ENCODE data around the gene OR5B3. TPM values are rescaled to one million over a fixed set of nuclear protein-coding genes. Genes with fewer than 3 reads are reported as not detected.

OR5B3 gene
- total and polyA plus RNA-seq, 2 donors (not counting 3 experiments of a cell fraction or from before 2014, with no cell fraction given) = not detected

DNA sequence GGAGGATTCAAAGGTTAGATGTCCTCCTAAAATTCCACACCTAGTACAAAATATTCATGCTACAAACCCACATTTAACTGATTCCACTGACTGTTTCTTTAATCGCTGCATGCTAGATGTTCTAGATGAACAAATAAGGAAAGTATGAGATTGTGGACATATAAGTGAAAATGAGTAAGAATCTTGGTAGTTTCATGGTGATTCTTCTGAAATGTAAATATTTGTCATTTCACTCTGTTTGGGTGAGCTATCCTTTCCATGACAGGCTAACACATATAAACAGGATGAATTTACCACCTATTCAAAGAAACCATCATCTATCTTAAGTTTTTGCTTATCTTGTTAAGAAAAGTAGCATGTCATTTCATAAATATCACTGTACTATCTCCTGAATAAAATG lies 14.8 kb downstream of the OR5B3 start:
- H3K4me3 ChIP-seq (replicated peaks in 1 of 3; ENCODE audit: insufficient read depth in 1 of 3, low read depth in 1 of 3, low read length in 3 of 3) = no peak overlapping the region
- no peak overlapping the region for H3K4me2 ChIP-seq (ENCODE audit: insufficient read depth, low read length)
- no peaks in the 10 kb centered on the region for H3K9me3 ChIP-seq (replicated peaks; ENCODE audit: control insufficient read depth, insufficient read depth, low read length)
- no peaks in the 10 kb centered on the region for H4K20me1 ChIP-seq (replicated peaks; ENCODE audit: control insufficient read depth, extremely low read depth, insufficient read depth, low read length)
- H3K4me1 ChIP-seq (ENCODE audit: control insufficient read depth, extremely low read depth, insufficient read depth, low read length) = peaks cover 18% of the 10 kb centered on the region
- no peak overlapping the region for H3K9ac ChIP-seq (replicated peaks; ENCODE audit: extremely low read depth, insufficient read depth, low read length)
- intact Hi-C loops (cut with micrococcal nuclease) (no loop called here), dilution Hi-C loops (cut with MboI; ENCODE audit: extremely low pct_ligation_motif_present, low sequenced_read_pairs) (no loop called here)
- H3K79me2 ChIP-seq (ENCODE audit: control insufficient read depth, insufficient read depth, low read length) = no peaks in the 10 kb centered on the region
- no peaks in the 10 kb centered on the region for H3K27me3 ChIP-seq (ENCODE audit: control insufficient read depth in 2 of 2, insufficient read depth in 2 of 2, low read length in 2 of 2)
- TF ChIP-seq FOS (IDR thresholded peaks at IDR 0.05; ENCODE audit: borderline replicate concordance, insufficient read depth, low read length) = no peak
- TF ChIP-seq, protein P1, sequence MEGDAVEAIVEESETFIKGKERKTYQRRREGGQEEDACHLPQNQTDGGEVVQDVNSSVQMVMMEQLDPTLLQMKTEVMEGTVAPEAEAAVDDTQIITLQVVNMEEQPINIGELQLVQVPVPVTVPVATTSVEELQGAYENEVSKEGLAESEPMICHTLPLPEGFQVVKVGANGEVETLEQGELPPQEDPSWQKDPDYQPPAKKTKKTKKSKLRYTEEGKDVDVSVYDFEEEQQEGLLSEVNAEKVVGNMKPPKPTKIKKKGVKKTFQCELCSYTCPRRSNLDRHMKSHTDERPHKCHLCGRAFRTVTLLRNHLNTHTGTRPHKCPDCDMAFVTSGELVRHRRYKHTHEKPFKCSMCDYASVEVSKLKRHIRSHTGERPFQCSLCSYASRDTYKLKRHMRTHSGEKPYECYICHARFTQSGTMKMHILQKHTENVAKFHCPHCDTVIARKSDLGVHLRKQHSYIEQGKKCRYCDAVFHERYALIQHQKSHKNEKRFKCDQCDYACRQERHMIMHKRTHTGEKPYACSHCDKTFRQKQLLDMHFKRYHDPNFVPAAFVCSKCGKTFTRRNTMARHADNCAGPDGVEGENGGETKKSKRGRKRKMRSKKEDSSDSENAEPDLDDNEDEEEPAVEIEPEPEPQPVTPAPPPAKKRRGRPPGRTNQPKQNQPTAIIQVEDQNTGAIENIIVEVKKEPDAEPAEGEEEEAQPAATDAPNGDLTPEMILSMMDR (IDR thresholded peaks at IDR 0.05; ENCODE audit: extremely low read depth in 1 of 2, insufficient read depth in 1 of 2, low read depth in 1 of 2, low read length in 2 of 2) = no peak
- TF ChIP-seq POLR2AphosphoS5 (IDR thresholded peaks at IDR 0.05; ENCODE audit: insufficient read depth, low read depth, low read length) = no peak
- no peak for TF ChIP-seq POLR2A (IDR thresholded peaks at IDR 0.05; ENCODE audit: low read depth, low read length)
- TF ChIP-seq JUN (IDR thresholded peaks at IDR 0.05; ENCODE audit: borderline replicate concordance, insufficient read depth, insufficient read length, low read depth) = no peak
- TF ChIP-seq, protein P2, sequence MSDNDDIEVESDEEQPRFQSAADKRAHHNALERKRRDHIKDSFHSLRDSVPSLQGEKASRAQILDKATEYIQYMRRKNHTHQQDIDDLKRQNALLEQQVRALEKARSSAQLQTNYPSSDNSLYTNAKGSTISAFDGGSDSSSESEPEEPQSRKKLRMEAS (IDR thresholded peaks at IDR 0.05; ENCODE audit: insufficient read depth, insufficient read length) = no peak
- TF ChIP-seq EZH2 (IDR thresholded peaks at IDR 0.05; ENCODE audit: borderline replicate concordance, low read depth, low read length, severe bottlenecking) = no peak
- TF ChIP-seq GATA2 (IDR thresholded peaks at IDR 0.05; ENCODE audit: insufficient read depth, insufficient read length, low read depth, low read length) = no peak
- TF ChIP-seq MYC (IDR thresholded peaks at IDR 0.05; ENCODE audit: low read depth, low read length) = no peak
- POLR2A ChIA-PET = no interaction called here
- H2AFZ ChIP-seq (ENCODE audit: low read depth, low read length) = no peak overlapping the region
- H3K36me3 ChIP-seq (ENCODE audit: control insufficient read depth in 2 of 2, extremely low read depth in 1 of 2, insufficient read depth in 2 of 2, low read length in 2 of 2) = no peaks in the 10 kb centered on the region
- BruUV-seq (replicated peaks) = no TSS peak
- DNase-seq (ENCODE audit: low read depth, low spot score) (no peak), FAIRE-seq (no peak)
- no peak overlapping the region for H3K27ac ChIP-seq (ENCODE audit: insufficient read depth, low read depth, low read length)
- CTCF ChIA-PET = interaction anchor here (0.6 kb wide), 1 partner anchor 11 kb away, joined by 3 read pairs; no protein-coding TSS in a partner anchor
- no peaks in the 10 kb centered on the region for H3K9me1 ChIP-seq (replicated peaks; ENCODE audit: control insufficient read depth, extremely low read depth, insufficient read depth, low read length)

All from endothelial cell of umbilical vein (primary cell).